NCI-H2196 treated with DMSO at 0.1 percent for 48 hours (cell line): ENCODE measurements around the gene PSTPIP1.

Source experiments
- DNase-seq: peaks from one replicate; lab custom pipeline; 2025; ENCODE audit not compliant: unreplicated experiment; lab: John Stamatoyannopoulos, UW

The PSTPIP1 gene

GRCh38 chr15:77030048-77030927 is 35.4 kb downstream of the PSTPIP1 start:
- no peak for DNase-seq

- DNase-seq = no peak
Measured at GRCh38 chr15:77030928-77031375, 36.0 kb downstream of the PSTPIP1 start.

GRCh38 chr15:77031376-77032050 is 36.6 kb downstream of the PSTPIP1 start:
- peak; percentile 13 for DNase-seq

- no peak for DNase-seq
Measured at GRCh38 chr15:77032052-77032646, 37.2 kb downstream of the PSTPIP1 start.

- no peak for DNase-seq
Measured at GRCh38 chr15:77032647-77033416, 37.9 kb downstream of the PSTPIP1 start.

- DNase-seq = no peak
Measured at GRCh38 chr15:77033417-77033728, 38.4 kb downstream of the PSTPIP1 start.

- no peak for DNase-seq
Measured at GRCh38 chr15:77033729-77034671, 39.1 kb downstream of the PSTPIP1 start.

GRCh38 chr15:77034695-77035489 is 40.0 kb downstream of the PSTPIP1 start:
- no peak for DNase-seq

GRCh38 chr15:77035584-77035983 is 40.7 kb downstream of the PSTPIP1 start:
- DNase-seq = no peak

- no peak for DNase-seq
Measured at GRCh38 chr15:77035999-77036471, 41.1 kb downstream of the PSTPIP1 start.

- DNase-seq = no peak
Measured at GRCh38 chr15:77036537-77037387, 41.8 kb downstream of the PSTPIP1 start.

- no peak for DNase-seq
Measured at GRCh38 chr15:77037388-77038209, 42.7 kb downstream of the PSTPIP1 start.

- no peak for DNase-seq
Measured at GRCh38 chr15:77038312-77039216, 43.6 kb downstream of the PSTPIP1 start.

- no peak for DNase-seq
Measured at GRCh38 chr15:77039217-77039533, 44.2 kb downstream of the PSTPIP1 start.

GRCh38 chr15:77039848-77040247 is 44.9 kb downstream of the PSTPIP1 start:
- DNase-seq = no peak

GRCh38 chr15:77040673-77041072 is 45.7 kb downstream of the PSTPIP1 start:
- DNase-seq = no peak
